Osteoblast (primary cell): ENCODE data around the gene RNU5D-1. TPM values are rescaled to one million over a fixed set of nuclear protein-coding genes. Genes with fewer than 3 reads are reported as not detected.

ENCODE experiments used
- DNase-seq: peaks from one replicate; pipeline ENCODE4 v3.0.0; 2011; ENCODE audit warnings: low spot score, mixed read lengths; ENCODE audit not compliant: insufficient read length; ENCODE audit errors: missing footprints
- H2AFZ ChIP-seq: 2 replicates; pipeline ENCODE4 v1.6.0; 2011; ENCODE audit warnings: mild to moderate bottlenecking, low read length
- H3K27ac ChIP-seq: 2 replicates; pipeline ENCODE4 v1.5.1; 2011; ENCODE audit warnings: mild to moderate bottlenecking, low read depth, low read length, moderate library complexity
- H3K27me3 ChIP-seq: 2 replicates; pipeline ENCODE4 v1.6.0; 2012; ENCODE audit warnings: mild to moderate bottlenecking, control low read depth, inconsistent platforms, low read length, moderate library complexity; ENCODE audit not compliant: insufficient read depth
- H3K36me3 ChIP-seq: 2 replicates; pipeline ENCODE4 v1.5.1; 2011; ENCODE audit warnings: mild to moderate bottlenecking, low read length, control low read depth, moderate library complexity; ENCODE audit not compliant: insufficient read depth
- H3K4me1 ChIP-seq: 2 replicates; pipeline ENCODE4 v1.5.1; 2011; ENCODE audit warnings: mild to moderate bottlenecking, low read length, control low read depth, moderate library complexity; ENCODE audit not compliant: insufficient read depth
- H3K4me2 ChIP-seq: 2 replicates; pipeline ENCODE4 v1.6.0; 2011; ENCODE audit warnings: mild to moderate bottlenecking, low read length; ENCODE audit not compliant: insufficient read depth
- H3K4me3 ChIP-seq: fragments of 200-600 bp; sonication (generic); 3 replicates; pipeline ENCODE4 v1.5.1; 2012; ENCODE audit warnings: mild to moderate bottlenecking, low read length, inconsistent platforms; ENCODE audit not compliant: insufficient read depth
- H3K79me2 ChIP-seq: 2 replicates; pipeline ENCODE4 v1.6.0; 2012; ENCODE audit warnings: mild to moderate bottlenecking, low read length, control low read depth, inconsistent platforms; ENCODE audit not compliant: insufficient read depth
- H3K9me3 ChIP-seq: 2 replicates; pipeline ENCODE4 v1.5.1; 2011; ENCODE audit warnings: low read depth, low read length, control low read depth
- H4K20me1 ChIP-seq: 2 replicates; pipeline ENCODE4 v1.6.0; 2012; ENCODE audit warnings: mild to moderate bottlenecking, low read length, control low read depth; ENCODE audit not compliant: insufficient read depth
- CTCF ChIP-seq: IDR thresholded peaks from 2 replicates; pipeline ENCODE4 v1.5.1; 2011; ENCODE audit warnings: mild to moderate bottlenecking, low read depth, low read length, moderate library complexity; ENCODE audit errors: extremely low read depth
- total RNA-seq: library from RNA; depleted of rRNA; stranded (reverse); fragments of >200 nt; gene quantifications from 2 replicates; pipeline ENCODE4 v1.2.3, GENCODE V29; 2012

RNU5D-1 gene
- total RNA-seq, 1 donor = not detected

GRCh38 chr1:44714532-44714931 lies 16.4 kb downstream of the RNU5D-1 start:
- no peak for TF ChIP-seq CTCF
- Histone ChIP-seq H4K20me1 (no peaks in the 10 kb centered on the region), H3K27ac (no peak overlapping the region), H3K27me3 (peaks cover 15% of the 10 kb centered on the region), H3K4me1 (no peaks in the 10 kb centered on the region), H3K4me2 (peak overlapping the region; percentile 34), H2AFZ (peak overlapping the region; percentile 44), H3K4me3 (no peak overlapping the region), H3K9me3 (no peaks in the 10 kb centered on the region), H3K79me2 (no peaks in the 10 kb centered on the region), H3K36me3 (no peaks in the 10 kb centered on the region)
- DNase-seq = no peak

GRCh38 chr1:44713321-44713781 lies 17.6 kb downstream of the RNU5D-1 start:
- DNase-seq = no peak

GRCh38 chr1:44707959-44708831 lies 22.8 kb downstream of the RNU5D-1 start:
- Histone ChIP-seq H3K27ac (peak overlapping the region; percentile 90), H3K79me2 (no peaks in the 10 kb centered on the region), H3K27me3 (peaks cover 15% of the 10 kb centered on the region), H3K4me2 (peak overlapping the region; percentile 76), H3K36me3 (no peaks in the 10 kb centered on the region), H4K20me1 (no peaks in the 10 kb centered on the region), H3K9me3 (no peaks in the 10 kb centered on the region), H3K4me1 (peaks cover 27% of the 10 kb centered on the region), H2AFZ (peak overlapping the region; percentile 91), H3K4me3 (peak overlapping the region; percentile 48)
- peak; percentile 85 for TF ChIP-seq CTCF
- DNase-seq = no peak

More at GRCh38 chr1:44713321-44713781, 17.6 kb downstream of the RNU5D-1 start:
- Histone ChIP-seq H3K9me3 (no peaks in the 10 kb centered on the region), H4K20me1 (no peaks in the 10 kb centered on the region), H3K4me3 (no peak overlapping the region), H3K4me2 (no peak overlapping the region), H3K27ac (no peak overlapping the region), H3K4me1 (peaks cover 7% of the 10 kb centered on the region), H3K36me3 (no peaks in the 10 kb centered on the region), H3K27me3 (peaks cover 15% of the 10 kb centered on the region), H2AFZ (no peak overlapping the region), H3K79me2 (no peaks in the 10 kb centered on the region)
- TF ChIP-seq CTCF = no peak
